T-cell (primary cell): Measurements from ENCODE around the gene LIMS2. TPM values are rescaled to one million over a fixed set of nuclear protein-coding genes. Genes with fewer than 3 reads are reported as not detected.

Source experiments
- ATAC-seq, 4 experiments: fragments of 200-7000 bp in 3 of 4; fragments of 150-1000 bp in 1 of 4; cut with Tn5 transposase; replicated peaks in 1 of 4; 1 replicate in 3 of 4; 2 replicates in 1 of 4; pipeline ENCODE4 v1.10.0; 2021; ENCODE audit warnings: moderate library complexity in 3 of 4, mild to moderate bottlenecking in 2 of 4, moderate number of reproducible peaks in 1 of 4
- CTCF ChIA-PET, 2 donors: fragments of 300-600 bp; sonication (Branson Sonifier 250); formaldehyde crosslinking; loops; one replicate each; lab custom pipeline; 2022; ENCODE audit warnings: antibody characterized with exemption in 2 of 2; lab: Charles Lee
- POLR2A ChIA-PET, 2 donors: fragments of 300-600 bp; sonication (Branson Sonifier 250); formaldehyde crosslinking; loops; one replicate each; lab custom pipeline; 2022; ENCODE audit warnings: antibody characterized with exemption in 2 of 2; lab: Charles Lee
- DNase-seq, 35 experiments: peaks; one replicate each; pipeline versions ENCODE4 v3.0.0 to v3.0.0-alpha.2; 2013 to 2023
- H3K27ac ChIP-seq: one replicate; pipeline ENCODE4 v1.5.1; 2013; ENCODE audit warnings: low read length
- H3K27me3 ChIP-seq, 2 experiments: replicated peaks in 1 of 2; 1 replicate in 1 of 2; 2 replicates in 1 of 2; pipeline versions ENCODE4 v1.6.1 to v1.7.0; 2013; ENCODE audit warnings: low read length in 1 of 2, mixed read lengths in 1 of 2; ENCODE audit not compliant: control insufficient read depth in 2 of 2, insufficient read depth in 2 of 2; ENCODE audit errors: extremely low read depth in 1 of 2
- H3K36me3 ChIP-seq, 2 donors: 1 replicate in 1 of 2; 2 replicates in 1 of 2; pipeline versions ENCODE4 v1.6.1 to v1.7.0; 2013; ENCODE audit warnings: low read length in 1 of 2; ENCODE audit not compliant: control insufficient read depth in 2 of 2, insufficient read depth in 1 of 2; ENCODE audit errors: extremely low read depth in 1 of 2
- H3K4me1 ChIP-seq, 2 experiments: 1 replicate in 1 of 2; 2 replicates in 1 of 2; pipeline versions ENCODE4 v1.6.1 to v1.7.0; 2013; ENCODE audit warnings: low read length in 2 of 2, mixed read lengths in 1 of 2; ENCODE audit not compliant: insufficient read depth in 2 of 2, control insufficient read depth in 1 of 2; ENCODE audit errors: extremely low read depth in 1 of 2
- H3K4me3 ChIP-seq, 2 donors: 1 replicate in 1 of 2; 2 replicates in 1 of 2; pipeline versions ENCODE4 v1.5.1 to v1.7.0; 2013; ENCODE audit warnings: mild to moderate bottlenecking in 2 of 2, low read length in 1 of 2, moderate library complexity in 1 of 2; ENCODE audit not compliant: control insufficient read depth in 1 of 2; ENCODE audit errors: extremely low read depth in 1 of 2
- H3K9me3 ChIP-seq: 2 replicates; pipeline ENCODE4 v1.7.0; 2013
- H3K27ac Mint-ChIP-seq, 2 donors: one replicate each; pipeline ENCODE4 v1.8.0; 2020 to 2021; ENCODE audit warnings: mild to moderate bottlenecking in 2 of 2, mixed read lengths in 2 of 2
- H3K27me3 Mint-ChIP-seq, 2 donors: one replicate each; pipeline ENCODE4 v1.8.0; 2021 to 2022; ENCODE audit warnings: mixed read lengths in 2 of 2
- H3K36me3 Mint-ChIP-seq: one replicate; pipeline ENCODE4 v1.8.0; 2021; ENCODE audit warnings: mixed read lengths
- H3K4me1 Mint-ChIP-seq, 3 donors: one replicate each; pipeline ENCODE4 v1.8.0; 2020 to 2022; ENCODE audit warnings: mixed read lengths in 3 of 3, mild to moderate bottlenecking in 1 of 3
- H3K4me3 Mint-ChIP-seq, 3 donors: one replicate each; pipeline ENCODE4 v1.8.0; 2020 to 2022; ENCODE audit warnings: mild to moderate bottlenecking in 3 of 3, mixed read lengths in 3 of 3, moderate library complexity in 3 of 3
- H3K9me3 Mint-ChIP-seq, 3 donors: one replicate each; pipeline ENCODE4 v1.8.0; 2020 to 2022; ENCODE audit warnings: mixed read lengths in 3 of 3
- WGBS: methylation state at CpG from one replicate; pipeline ENCODE4 v1.1.5; 2013; ENCODE audit warnings: missing lambda C conversion rate; ENCODE audit not compliant: insufficient coverage; 5-methylcytosine and 5-hydroxymethylcytosine counted together
- total RNA-seq, 35 experiments: library from RNA in 6 of 35; stranded (reverse) in 6 of 35; fragments of 120-200 nt in 1 of 35; gene quantifications; one replicate each; pipeline versions ENCODE4 v1.2.1 to v1.2.4 and lab custom pipeline; 2013 to 2026

Gene LIMS2
- total RNA-seq, 5 donors from 2014 or later (not counting 1 experiment from before 2014, with no cell fraction given) = 8.4 to 14.8 (median 10.3) TPM

DNA sequence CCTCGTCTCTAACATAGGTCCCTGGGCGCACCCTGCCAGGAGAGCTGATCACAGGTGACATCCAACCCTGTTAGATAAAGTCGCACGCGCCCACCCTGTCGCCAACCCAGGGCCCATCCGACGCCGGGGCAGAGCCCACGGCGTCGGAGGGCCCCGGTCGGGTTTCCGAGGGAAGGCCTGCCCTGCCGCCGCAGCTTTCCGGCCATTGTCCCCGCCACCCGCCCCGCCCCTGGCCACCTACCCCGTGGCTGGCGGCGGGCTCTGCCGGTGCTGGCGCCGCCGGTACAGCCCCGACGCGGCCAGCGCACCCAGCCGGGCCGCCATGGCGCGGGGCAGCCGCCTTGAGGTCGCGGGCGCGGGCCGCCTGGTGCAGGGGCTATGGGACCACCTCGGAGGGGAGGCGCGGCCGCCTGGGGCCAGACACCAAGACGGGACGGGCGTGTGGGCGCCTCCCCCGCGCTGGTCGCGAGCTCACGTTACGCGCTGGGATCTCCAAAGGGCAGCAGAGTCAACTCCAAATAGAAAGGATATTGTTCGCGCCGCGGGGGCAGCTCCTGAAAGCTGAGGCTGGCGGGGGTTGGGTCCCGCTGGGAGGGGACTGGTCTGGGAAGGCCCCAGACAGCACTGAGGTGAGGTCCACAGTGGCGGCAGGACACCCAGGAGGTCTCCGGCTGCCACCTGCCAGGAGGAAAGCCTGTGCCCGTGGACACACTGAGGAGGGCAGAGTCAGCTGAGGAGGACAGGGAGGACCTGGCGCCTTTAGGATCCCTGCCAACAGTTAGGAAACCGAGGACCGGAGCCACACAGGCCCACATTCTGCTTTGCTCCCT lies 11.1 kb downstream of the LIMS2 start:
- H3K9me3 ChIP-seq = no peaks in the 10 kb centered on the region
- H3K4me3 ChIP-seq = no peak overlapping the region
- peaks cover 44 to 65% of the 10 kb centered on the region in 2 donors for H3K27me3 Mint-ChIP-seq
- no peak overlapping the region for H3K4me3 Mint-ChIP-seq
- H3K36me3 ChIP-seq = no peaks in the 10 kb centered on the region
- H3K4me1 ChIP-seq = no peaks in the 10 kb centered on the region
- no peaks in the 10 kb centered on the region for H3K36me3 Mint-ChIP-seq
- CTCF ChIA-PET = no interaction called here
- 33% methylated on average over 67 of the region's 69 CpGs for WGBS
- H3K27me3 ChIP-seq = peaks cover 5 to 52% of the 10 kb centered on the region in 2 experiments
- ATAC-seq (no peak), DNase-seq (peak in 1 of 35 experiments; percentile 10)
- no peaks in the 10 kb centered on the region for H3K9me3 Mint-ChIP-seq
- H3K27ac Mint-ChIP-seq = no peak overlapping the region
- POLR2A ChIA-PET = no interaction called here
- H3K27ac ChIP-seq = no peak overlapping the region
- peaks cover 0 to 3% (median 0%) of the 10 kb centered on the region in 3 donors for H3K4me1 Mint-ChIP-seq

GRCh38 chr2:127663566-127664064 lies 11.7 kb downstream of the LIMS2 start:
- no peaks in the 10 kb centered on the region for H3K4me1 ChIP-seq
- Mint-ChIP-seq H3K36me3 (no peaks in the 10 kb centered on the region), H3K4me3 (no peak overlapping the region), H3K27ac (no peak overlapping the region), H3K4me1 (peaks cover 0 to 3% (median 0%) of the 10 kb centered on the region in 3 donors), H3K27me3 (peaks cover 44 to 68% of the 10 kb centered on the region in 2 donors), H3K9me3 (no peaks in the 10 kb centered on the region)
- H3K27ac ChIP-seq = no peak overlapping the region
- H3K9me3 ChIP-seq = no peaks in the 10 kb centered on the region
- CTCF ChIA-PET = no interaction called here
- no peak overlapping the region for H3K4me3 ChIP-seq
- ATAC-seq (no peak), DNase-seq (peak in 1 of 35 experiments; percentile 1)
- peaks cover 5 to 53% of the 10 kb centered on the region in 2 experiments for H3K27me3 ChIP-seq
- 83% methylated on average over 5 of the region's 6 CpGs for WGBS
- no peaks in the 10 kb centered on the region for H3K36me3 ChIP-seq
- POLR2A ChIA-PET = no interaction called here

DNA sequence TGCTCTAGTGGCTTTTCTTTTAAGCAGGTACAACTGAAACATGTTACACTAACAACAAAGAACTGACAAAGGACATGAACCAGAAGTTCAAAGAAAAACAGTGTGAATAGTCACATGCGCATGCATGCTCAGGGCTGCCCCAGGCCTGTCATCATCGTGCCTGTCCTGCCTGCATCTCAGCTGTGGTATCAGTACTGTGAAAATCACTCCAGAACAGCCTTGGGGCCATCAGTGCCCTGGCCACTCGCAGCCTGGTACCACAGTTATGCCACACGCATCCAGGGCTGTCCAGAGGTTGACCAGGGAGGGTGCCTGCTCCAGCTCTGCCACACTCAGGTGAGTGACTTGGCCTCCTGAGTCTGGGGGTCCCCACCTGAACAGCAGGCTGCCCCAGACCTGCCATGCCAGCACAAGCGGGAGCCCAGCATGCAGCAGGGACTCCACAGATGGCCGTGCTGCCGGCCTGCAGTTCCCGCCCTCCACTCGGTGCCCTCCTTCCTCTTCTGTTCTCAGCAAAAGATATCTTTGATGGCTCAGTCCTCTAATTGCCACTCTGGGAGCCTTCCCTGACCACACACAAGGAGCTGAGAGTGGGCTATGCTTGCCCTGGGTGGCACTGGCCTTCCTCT lies 12.3 kb downstream of the LIMS2 start:
- CTCF ChIA-PET = no interaction called here
- Histone ChIP-seq H3K4me1 (no peaks in the 10 kb centered on the region), H3K4me3 (no peak overlapping the region), H3K36me3 (no peaks in the 10 kb centered on the region), H3K27ac (no peak overlapping the region), H3K9me3 (no peaks in the 10 kb centered on the region), H3K27me3 (peaks cover 5 to 53% of the 10 kb centered on the region in 2 experiments)
- ATAC-seq = no peak
- POLR2A ChIA-PET = no interaction called here
- Mint-ChIP-seq H3K36me3 (no peaks in the 10 kb centered on the region), H3K27me3 (peaks cover 44 to 69% of the 10 kb centered on the region in 2 donors), H3K4me1 (peaks cover 0 to 3% (median 0%) of the 10 kb centered on the region in 3 donors), H3K4me3 (no peak overlapping the region), H3K27ac (no peak overlapping the region), H3K9me3 (no peaks in the 10 kb centered on the region)
- DNase-seq = no peak
- 72% methylated on average over 9 of the region's 9 CpGs for WGBS

DNA sequence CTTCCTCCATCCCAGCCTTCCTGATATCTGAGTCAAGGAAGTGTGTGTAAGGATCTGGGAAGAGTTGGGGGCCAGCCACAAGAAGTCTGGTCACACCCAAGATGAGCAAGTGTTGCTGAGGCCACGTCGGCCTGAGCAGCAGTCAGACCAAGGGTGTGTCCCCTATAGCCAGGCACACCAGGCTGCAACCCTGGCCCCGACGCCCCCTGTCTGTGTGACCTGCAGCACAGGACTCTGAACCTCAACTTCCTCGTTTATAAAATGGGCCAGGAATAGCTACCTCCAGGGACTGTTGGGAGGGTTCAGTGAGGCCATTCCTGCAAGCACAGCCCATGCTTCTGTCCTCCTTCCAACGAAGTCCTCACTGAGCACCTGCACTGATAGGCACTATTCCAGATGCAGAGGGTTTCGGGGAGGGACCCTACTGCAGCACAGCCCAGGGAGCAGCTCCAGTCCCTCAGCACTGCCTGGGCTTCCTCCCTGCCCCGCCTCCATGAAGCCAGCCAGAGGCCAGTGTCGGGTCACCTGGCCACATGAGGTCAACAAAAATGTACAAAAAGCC lies 13.3 kb downstream of the LIMS2 start:
- Mint-ChIP-seq H3K4me1 (peaks cover 0 to 3% (median 0%) of the 10 kb centered on the region in 3 donors), H3K27ac (no peak overlapping the region), H3K4me3 (no peak overlapping the region), H3K27me3 (peaks cover 41 to 62% of the 10 kb centered on the region in 2 donors), H3K9me3 (no peaks in the 10 kb centered on the region), H3K36me3 (no peaks in the 10 kb centered on the region)
- no peaks in the 10 kb centered on the region for H3K36me3 ChIP-seq
- no peaks in the 10 kb centered on the region for H3K9me3 ChIP-seq
- no peaks in the 10 kb centered on the region for H3K4me1 ChIP-seq
- H3K27ac ChIP-seq = no peak overlapping the region
- H3K27me3 ChIP-seq = peaks cover 5 to 59% of the 10 kb centered on the region in 2 experiments
- ChIA-PET POLR2A (no interaction called here), CTCF (no interaction called here)
- DNase-seq (no peak), ATAC-seq (no peak)
- no peak overlapping the region for H3K4me3 ChIP-seq
- WGBS = 66% methylated on average over 8 of the region's 9 CpGs

DNA sequence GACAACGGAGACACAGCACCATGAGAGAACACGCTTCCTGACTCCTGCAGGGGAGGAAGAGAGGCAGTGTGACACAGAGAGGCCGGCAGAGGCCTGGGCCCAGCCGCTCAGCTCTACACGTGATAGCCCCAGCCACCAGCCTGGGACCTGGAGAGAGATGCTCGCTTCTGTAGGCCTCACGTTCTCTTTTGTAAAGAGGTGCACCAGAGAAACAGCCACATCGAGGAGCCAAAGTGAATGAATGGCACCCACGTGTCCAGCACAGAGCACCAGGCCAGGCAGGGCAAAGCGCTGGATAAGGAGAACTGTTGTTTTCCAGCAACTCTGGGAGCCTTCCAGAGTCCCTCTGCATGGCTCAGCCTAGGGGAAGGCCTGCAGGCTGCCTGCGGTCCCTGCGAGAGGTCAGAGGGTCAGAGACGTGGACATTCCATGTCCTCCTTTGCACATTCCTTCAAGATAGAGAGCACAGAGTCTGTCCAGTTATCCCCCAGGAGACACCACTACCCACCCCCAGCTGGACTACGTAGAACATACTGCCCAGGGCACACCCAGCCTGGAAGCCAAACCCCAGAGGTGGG lies 14.2 kb downstream of the LIMS2 start:
- H3K4me1 Mint-ChIP-seq = peaks cover 0 to 3% (median 0%) of the 10 kb centered on the region in 3 donors
- no peaks in the 10 kb centered on the region for H3K9me3 Mint-ChIP-seq
- H3K27ac ChIP-seq = no peak overlapping the region
- H3K36me3 Mint-ChIP-seq = no peaks in the 10 kb centered on the region
- peak in 1 of 35 experiments; percentile 2 for DNase-seq
- H3K4me3 Mint-ChIP-seq = no peak overlapping the region
- H3K36me3 ChIP-seq = no peaks in the 10 kb centered on the region
- POLR2A ChIA-PET = no interaction called here
- WGBS = 93% methylated on average over 14 of the region's 14 CpGs
- ATAC-seq = no peak
- no peaks in the 10 kb centered on the region for H3K9me3 ChIP-seq
- H3K27me3 ChIP-seq = peaks cover 5 to 61% of the 10 kb centered on the region in 2 experiments
- H3K4me3 ChIP-seq = no peak overlapping the region
- no peaks in the 10 kb centered on the region for H3K4me1 ChIP-seq
- peaks cover 33 to 54% of the 10 kb centered on the region in 2 donors for H3K27me3 Mint-ChIP-seq
- CTCF ChIA-PET = no interaction called here
- H3K27ac Mint-ChIP-seq = no peak overlapping the region

- peaks cover 24 to 46% of the 10 kb centered on the region in 2 donors for H3K27me3 Mint-ChIP-seq
- ChIA-PET POLR2A (no interaction called here), CTCF (no interaction called here)
- Histone ChIP-seq H3K4me1 (no peaks in the 10 kb centered on the region), H3K9me3 (no peaks in the 10 kb centered on the region), H3K27ac (no peak overlapping the region), H3K27me3 (peaks cover 0 to 60% of the 10 kb centered on the region in 2 experiments), H3K36me3 (no peaks in the 10 kb centered on the region), H3K4me3 (no peak overlapping the region)
- no peaks in the 10 kb centered on the region for H3K36me3 Mint-ChIP-seq
- ATAC-seq = no peak
- no peaks in the 10 kb centered on the region for H3K9me3 Mint-ChIP-seq
- peaks cover 0 to 3% (median 0%) of the 10 kb centered on the region in 3 donors for H3K4me1 Mint-ChIP-seq
- 88% methylated on average over 10 of the region's 10 CpGs for WGBS
- H3K4me3 Mint-ChIP-seq = no peak overlapping the region
- no peak for DNase-seq
- H3K27ac Mint-ChIP-seq = no peak overlapping the region
Measured at GRCh38 chr2:127660291-127660578, 15.1 kb downstream of the LIMS2 start.
